Measurements from ENCODE around the gene SLAIN2. TPM values are rescaled to one million over a fixed set of nuclear protein-coding genes. Genes with fewer than 3 reads are reported as not detected.

Gene SLAIN2
- total RNA-seq, 1 experiment from 2014 or later = 30.8 TPM

- no peak overlapping the region for H4K91ac ChIP-seq (ENCODE audit: insufficient read length, low read depth, low read length)
- no CpG with 5 or more reads among the region's 7 CpGs for WGBS (ENCODE audit: extremely low coverage, insufficient read length, low lambda C conversion rate)
- no peak for TF ChIP-seq CTCF (conservative IDR thresholded peaks at IDR 0.05)
- H2BK20ac ChIP-seq (ENCODE audit: low read depth, low read length, poor library complexity, severe bottlenecking) = no peak overlapping the region
- no peaks in the 10 kb centered on the region for H3K79me1 ChIP-seq (ENCODE audit: insufficient read depth, low read depth, low read length, poor library complexity, severe bottlenecking)
- H3K27ac ChIP-seq (ENCODE audit: insufficient read length, low read depth, low read length) = no peak overlapping the region
- H3K27me3 ChIP-seq (ENCODE audit: insufficient read depth, low read length) = no peaks in the 10 kb centered on the region
- H3K23me2 ChIP-seq (ENCODE audit: insufficient read length, low read depth, low read length, poor library complexity, severe bottlenecking) = peaks cover 4% of the 10 kb centered on the region
- H4K20me1 ChIP-seq (ENCODE audit: control insufficient read depth, insufficient read depth, insufficient read length) = no peaks in the 10 kb centered on the region
- Mint-ChIP-seq H3K27ac (no peak overlapping the region), H3K27me3 (ENCODE audit: low read depth) (no peaks in the 10 kb centered on the region), H3K4me1 (peaks cover 51 to 53% of the 10 kb centered on the region in 2 experiments), H3K36me3 (ENCODE audit: insufficient read depth in 1 of 3, low read depth in 3 of 3) (peaks cover under 1 to 6% (median 5%) of the 10 kb centered on the region in 3 experiments; a peak in 4 of 7 replicates), H3K9me3 (peaks cover 0 to 3% of the 10 kb centered on the region in 2 experiments; a peak in 1 of 5 replicates), H3K4me3 (no peak overlapping the region)
- no peak overlapping the region for H2BK12ac ChIP-seq (ENCODE audit: insufficient read length, low read depth, low read length)
- H4K5ac ChIP-seq (ENCODE audit: insufficient read length, low read depth, low read length) = no peak overlapping the region
- H3K79me2 ChIP-seq (ENCODE audit: insufficient read depth, low read length) = peaks cover 35% of the 10 kb centered on the region; the same call in 1 of the 2 replicates
- H3K4me1 ChIP-seq (ENCODE audit: insufficient read depth, low read length) = no peaks in the 10 kb centered on the region
- H3K14ac ChIP-seq (ENCODE audit: insufficient read depth, low read length) = no peak overlapping the region
- no peak overlapping the region for H2AFZ ChIP-seq (ENCODE audit: low read length)
- no peak overlapping the region for H3K4ac ChIP-seq (ENCODE audit: low read depth, low read length)
- H3K4me2 ChIP-seq (ENCODE audit: insufficient read depth, insufficient read length, low read length) = no peak overlapping the region
- no peak overlapping the region for H2AK5ac ChIP-seq (ENCODE audit: insufficient read length, low read length)
- H3K9ac ChIP-seq (ENCODE audit: extremely low read depth, insufficient read length, low read length) = no peak overlapping the region
- H3K18ac ChIP-seq (ENCODE audit: insufficient read length, low read depth, low read length) = no peak overlapping the region
- no peaks in the 10 kb centered on the region for H3K9me3 ChIP-seq (ENCODE audit: control insufficient read depth, low read depth, low read length)
- DNase-seq = no peak
- H3K23ac ChIP-seq (ENCODE audit: insufficient read length, low read depth, low read length) = no peak overlapping the region
- H3K56ac ChIP-seq (ENCODE audit: insufficient read length, low read depth, low read length) = no peak overlapping the region
- H3T11ph ChIP-seq (ENCODE audit: low read length) = no peak overlapping the region
- no peak overlapping the region for H2BK120ac ChIP-seq (ENCODE audit: low read depth, low read length, poor library complexity, severe bottlenecking)
- H4K8ac ChIP-seq (replicated peaks; ENCODE audit: insufficient read length, low read depth, low read length) = no peak overlapping the region
- H2BK15ac ChIP-seq (ENCODE audit: low read depth, low read length) = no peak overlapping the region
- H2BK5ac ChIP-seq (ENCODE audit: insufficient read length, low read length) = no peak overlapping the region
Measured at GRCh38 chr4:48347282-48347921, 6.1 kb downstream of the SLAIN2 start.

Measured in H9 (cell line).